ENCODE results near the gene DYNC1H1.

DNA sequence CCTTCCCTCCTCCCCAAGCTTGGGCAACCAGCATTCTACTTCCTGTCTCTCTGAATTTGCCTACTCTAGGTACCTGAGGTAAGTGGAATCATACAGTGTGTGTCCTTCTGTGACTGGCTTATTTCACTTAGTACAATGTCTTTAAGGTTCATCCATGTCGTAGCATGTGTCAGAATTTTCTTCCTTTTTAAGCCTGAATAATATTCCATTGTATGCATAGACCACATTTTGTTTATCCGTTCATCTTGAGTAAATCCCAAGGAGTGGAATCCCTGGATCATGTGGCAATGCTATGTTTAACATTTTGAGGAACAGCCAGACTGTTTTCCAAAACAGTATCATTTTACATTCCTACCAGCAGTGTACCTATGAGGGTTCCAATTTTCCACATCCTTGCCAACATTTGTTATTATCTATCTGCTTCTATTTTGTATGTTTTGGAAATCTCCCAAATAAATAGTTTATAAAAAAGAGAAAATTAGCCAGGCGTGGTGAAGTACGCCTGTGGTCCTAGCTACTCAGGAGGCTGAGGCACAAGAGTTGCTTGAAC, 110.1 kb downstream of the DYNC1H1 start:
- TF ChIP-seq, protein P1, sequence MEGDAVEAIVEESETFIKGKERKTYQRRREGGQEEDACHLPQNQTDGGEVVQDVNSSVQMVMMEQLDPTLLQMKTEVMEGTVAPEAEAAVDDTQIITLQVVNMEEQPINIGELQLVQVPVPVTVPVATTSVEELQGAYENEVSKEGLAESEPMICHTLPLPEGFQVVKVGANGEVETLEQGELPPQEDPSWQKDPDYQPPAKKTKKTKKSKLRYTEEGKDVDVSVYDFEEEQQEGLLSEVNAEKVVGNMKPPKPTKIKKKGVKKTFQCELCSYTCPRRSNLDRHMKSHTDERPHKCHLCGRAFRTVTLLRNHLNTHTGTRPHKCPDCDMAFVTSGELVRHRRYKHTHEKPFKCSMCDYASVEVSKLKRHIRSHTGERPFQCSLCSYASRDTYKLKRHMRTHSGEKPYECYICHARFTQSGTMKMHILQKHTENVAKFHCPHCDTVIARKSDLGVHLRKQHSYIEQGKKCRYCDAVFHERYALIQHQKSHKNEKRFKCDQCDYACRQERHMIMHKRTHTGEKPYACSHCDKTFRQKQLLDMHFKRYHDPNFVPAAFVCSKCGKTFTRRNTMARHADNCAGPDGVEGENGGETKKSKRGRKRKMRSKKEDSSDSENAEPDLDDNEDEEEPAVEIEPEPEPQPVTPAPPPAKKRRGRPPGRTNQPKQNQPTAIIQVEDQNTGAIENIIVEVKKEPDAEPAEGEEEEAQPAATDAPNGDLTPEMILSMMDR (IDR thresholded peaks at IDR 0.05), result no peak
- no peak for TF ChIP-seq POLR2AphosphoS5 (IDR thresholded peaks at IDR 0.05)

All from gastroesophageal sphincter (tissue), 3 donors.